Small intestine (tissue), 7 donors: ENCODE measurements around the gene PER3. TPM values are rescaled to one million over a fixed set of nuclear protein-coding genes. Genes with fewer than 3 reads are reported as not detected.

Source experiments
- DNase-seq, 2 donors: peaks; one replicate each; pipeline versions ENCODE4 v3.0.0 to v3.0.0-alpha.2; 2013
- FAIRE-seq: peaks from 2 replicates; lab custom pipeline; 2012; peaks lifted over from hg19 to GRCh38; lab: Jason Lieb, UNC
- H3K27ac ChIP-seq, 3 donors: one replicate each; pipeline ENCODE4 v1.5.1; 2013; ENCODE audit warnings: low read length in 2 of 3, mild to moderate bottlenecking in 2 of 3, control low read depth in 1 of 3, inconsistent platforms in 1 of 3, low read depth in 1 of 3, moderate library complexity in 1 of 3
- H3K27me3 ChIP-seq, 3 donors: one replicate each; pipeline ENCODE4 v1.6.1; 2013; ENCODE audit warnings: low read length in 3 of 3, inconsistent platforms in 1 of 3; ENCODE audit not compliant: control insufficient read depth in 3 of 3, insufficient read depth in 3 of 3
- H3K36me3 ChIP-seq, 3 donors: one replicate each; pipeline ENCODE4 v1.6.1; 2013; ENCODE audit warnings: low read length in 3 of 3, inconsistent platforms in 1 of 3, low read depth in 1 of 3, mild to moderate bottlenecking in 1 of 3, moderate library complexity in 1 of 3; ENCODE audit not compliant: control insufficient read depth in 3 of 3, insufficient read depth in 2 of 3
- H3K4me1 ChIP-seq, 3 donors: one replicate each; pipeline ENCODE4 v1.6.1; 2013; ENCODE audit warnings: low read length in 2 of 3, inconsistent platforms in 1 of 3, low read depth in 1 of 3, mild to moderate bottlenecking in 1 of 3, moderate library complexity in 1 of 3; ENCODE audit not compliant: control insufficient read depth in 3 of 3, insufficient read depth in 2 of 3
- H3K4me3 ChIP-seq, 3 donors: one replicate each; pipeline ENCODE4 v1.5.1; 2013; ENCODE audit warnings: low read length in 3 of 3, control low read depth in 1 of 3, inconsistent platforms in 1 of 3, low read depth in 1 of 3, mild to moderate bottlenecking in 1 of 3, moderate library complexity in 1 of 3
- H3K9me3 ChIP-seq, 2 donors: one replicate each; pipeline ENCODE4 v1.6.1; 2013; ENCODE audit warnings: low read depth in 1 of 2, low read length in 1 of 2; ENCODE audit not compliant: control insufficient read depth in 2 of 2, insufficient read depth in 1 of 2
- WGBS, 3 donors: extraction: QIAGEN DNeasy Blood & Tissue Kit; methylation state at CpG; one replicate each; pipeline ENCODE4 v1.1.7; 2013; 5-methylcytosine and 5-hydroxymethylcytosine counted together
- polyA plus RNA-seq, 4 donors: library from polyadenylated mRNA; stranded (reverse) in 3 of 4; unstranded in 1 of 4; fragments of 200-250 nt in 3 of 4; fragments of 120-200 nt in 1 of 4; gene quantifications; one replicate each; pipeline versions ENCODE4 v1.2.1 to v1.2.3, GENCODE V29; 2013
- donor health status: healthy with polysubstance abuse.
- donor health status: control.
- donor health status: control.
- donor health status: Bipolar disorder and iron deficiency.
- donor health status: healthy.

PER3 gene
- polyA plus RNA-seq, 4 donors: 2.5 to 4.9 (median 3.5) TPM

GRCh38 chr1:7846656-7847055 is 62.6 kb downstream of the PER3 start:
- Histone ChIP-seq H3K27me3 (no peaks in the 10 kb centered on the region), H3K4me3 (no peak overlapping the region), H3K9me3 (no peaks in the 10 kb centered on the region), H3K27ac (peak overlapping the region in 1 of 3 donors; percentile 8), H3K4me1 (peaks cover 0 to 4% (median 0%) of the 10 kb centered on the region in 3 donors), H3K36me3 (peaks cover 0 to 5% (median 2%) of the 10 kb centered on the region in 3 donors)
- no peak for FAIRE-seq
- peak in 1 of 2 donors; percentile 50 for DNase-seq
- WGBS, 3 donors: 72 to 83% (median 72%) methylated on average over 7 of the region's 7 CpGs

- H3K4me3 ChIP-seq: no peak overlapping the region
- peaks cover 0 to 4% (median 0%) of the 10 kb centered on the region in 3 donors for H3K4me1 ChIP-seq
- H3K27ac ChIP-seq: no peak overlapping the region
- FAIRE-seq (no peak), DNase-seq (no peak)
- 54 to 82% (median 76%) methylated on average over 4 of the region's 4 CpGs for WGBS, 3 donors
- H3K9me3 ChIP-seq: no peaks in the 10 kb centered on the region
- H3K36me3 ChIP-seq: peaks cover 0 to 3% (median 2%) of the 10 kb centered on the region in 3 donors
- no peaks in the 10 kb centered on the region for H3K27me3 ChIP-seq
Measured at GRCh38 chr1:7847599-7847998, 63.5 kb downstream of the PER3 start.

GRCh38 chr1:7850786-7851185 is 66.7 kb downstream of the PER3 start:
- Histone ChIP-seq H3K9me3 (no peaks in the 10 kb centered on the region), H3K27me3 (no peaks in the 10 kb centered on the region), H3K36me3 (peaks cover 0 to 2% (median 0%) of the 10 kb centered on the region in 3 donors), H3K4me3 (no peak overlapping the region), H3K4me1 (peaks cover 0 to 4% (median 0%) of the 10 kb centered on the region in 3 donors), H3K27ac (no peak overlapping the region)
- DNase-seq (no peak), FAIRE-seq (no peak)
- 90 to 94% (median 93%) methylated on average over 15 of the region's 15 CpGs for WGBS, 3 donors

- no peak for DNase-seq
- WGBS, 3 donors: 75 to 83% (median 76%) methylated on average over 10 of the region's 10 CpGs
- Histone ChIP-seq H3K4me3 (no peak within 1 kb of the TSS), H3K9me3 (no peaks in the 10 kb centered on the region), H3K4me1 (no peaks in the 10 kb centered on the region), H3K36me3 (no peaks in the 10 kb centered on the region), H3K27ac (no peak within 1 kb of the TSS), H3K27me3 (no peaks in the 10 kb centered on the region)
- FAIRE-seq: no peak
Measured at GRCh38 chr1:7852804-7853683, 69.0 kb downstream of the PER3 start, which contains the start of gene UTS2. Gene UTS2, minus strand, starts transcription at chr1:7853065. Its CDS starts 62 bp downstream, at chr1:7853003.

GRCh38 chr1:7853684-7854026 is 69.6 kb downstream of the PER3 start:
- Histone ChIP-seq H3K27me3 (no peaks in the 10 kb centered on the region), H3K9me3 (no peaks in the 10 kb centered on the region), H3K27ac (no peak overlapping the region), H3K4me3 (no peak overlapping the region), H3K36me3 (no peaks in the 10 kb centered on the region), H3K4me1 (no peaks in the 10 kb centered on the region)
- WGBS, 3 donors: 83 to 88% (median 85%) methylated on average over 7 of the region's 7 CpGs
- DNase-seq: no peak
- no peak for FAIRE-seq

- WGBS, 3 donors: 53 to 79% (median 60%) methylated on average over 15 of the region's 15 CpGs
- DNase-seq: peak in 1 of 2 donors; percentile 14
- H3K27ac ChIP-seq: no peak overlapping the region
Measured at GRCh38 chr1:7856345-7856744, 72.3 kb downstream of the PER3 start.

GRCh38 chr1:7857000-7857399 is 72.9 kb downstream of the PER3 start:
- no peak for DNase-seq
- Histone ChIP-seq H3K9me3 (no peaks in the 10 kb centered on the region), H3K4me1 (no peaks in the 10 kb centered on the region), H3K36me3 (no peaks in the 10 kb centered on the region), H3K27me3 (no peaks in the 10 kb centered on the region), H3K27ac (no peak overlapping the region), H3K4me3 (no peak overlapping the region)
- FAIRE-seq: no peak
- WGBS, 3 donors: 63 to 79% (median 70%) methylated on average over 2 of the region's 2 CpGs

More at GRCh38 chr1:7856345-7856744, 72.3 kb downstream of the PER3 start:
- no peaks in the 10 kb centered on the region for H3K27me3 ChIP-seq
- no peak overlapping the region for H3K4me3 ChIP-seq
- no peaks in the 10 kb centered on the region for H3K36me3 ChIP-seq
- no peak for FAIRE-seq
- no peaks in the 10 kb centered on the region for H3K9me3 ChIP-seq
- no peaks in the 10 kb centered on the region for H3K4me1 ChIP-seq

GRCh38 chr1:7857985-7858384 is 73.9 kb downstream of the PER3 start:
- Histone ChIP-seq H3K4me1 (no peaks in the 10 kb centered on the region), H3K36me3 (no peaks in the 10 kb centered on the region), H3K9me3 (no peaks in the 10 kb centered on the region), H3K4me3 (no peak overlapping the region), H3K27me3 (no peaks in the 10 kb centered on the region), H3K27ac (no peak overlapping the region)
- no peak for FAIRE-seq
- DNase-seq: no peak
- 77 to 86% (median 82%) methylated on average over 4 of the region's 4 CpGs for WGBS, 3 donors
